ENCODE measurements around the gene TRIM26.

TRIM26 gene

DNA sequence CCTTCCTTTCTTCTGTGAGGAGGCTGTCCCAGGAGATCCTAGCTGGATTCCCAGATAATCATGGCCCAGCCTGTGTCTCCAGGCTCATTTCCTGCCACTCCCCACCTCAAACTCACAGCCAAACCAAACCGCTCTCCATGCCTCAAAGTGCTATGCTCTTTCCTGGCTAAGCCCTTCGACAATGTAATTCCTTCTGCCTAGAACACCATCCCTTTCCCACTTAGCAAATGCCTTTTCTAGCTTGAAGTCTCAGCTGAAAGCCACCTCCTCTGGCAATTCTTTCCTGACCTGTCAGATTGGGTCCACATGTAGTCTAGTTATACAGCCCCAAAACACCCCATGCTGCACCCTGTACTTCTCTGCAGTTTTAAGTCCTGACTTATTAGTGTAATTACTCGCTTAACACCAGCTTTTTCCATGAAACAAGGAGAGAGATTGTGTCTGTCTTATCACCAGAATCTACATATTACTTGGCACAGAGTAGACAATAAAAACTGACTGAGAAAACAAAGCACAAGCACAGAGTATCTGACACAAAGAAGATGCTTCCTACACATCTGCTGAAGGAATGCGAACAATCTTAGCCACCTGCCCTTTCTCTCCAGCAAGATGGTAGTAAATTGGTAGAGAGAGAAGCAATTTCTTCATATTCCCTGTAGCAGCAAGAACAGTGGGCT, 5.4 kb downstream of the TRIM26 start:
- no peak for DNase-seq (ENCODE audit: low spot score)

- no peak for DNase-seq (ENCODE audit: low spot score)
Measured at GRCh38 chr6:30206799-30207618, 6.2 kb downstream of the TRIM26 start.

GRCh38 chr6:30206152-30206551, 7.1 kb downstream of the TRIM26 start:
- DNase-seq (ENCODE audit: low spot score): no peak

DNA sequence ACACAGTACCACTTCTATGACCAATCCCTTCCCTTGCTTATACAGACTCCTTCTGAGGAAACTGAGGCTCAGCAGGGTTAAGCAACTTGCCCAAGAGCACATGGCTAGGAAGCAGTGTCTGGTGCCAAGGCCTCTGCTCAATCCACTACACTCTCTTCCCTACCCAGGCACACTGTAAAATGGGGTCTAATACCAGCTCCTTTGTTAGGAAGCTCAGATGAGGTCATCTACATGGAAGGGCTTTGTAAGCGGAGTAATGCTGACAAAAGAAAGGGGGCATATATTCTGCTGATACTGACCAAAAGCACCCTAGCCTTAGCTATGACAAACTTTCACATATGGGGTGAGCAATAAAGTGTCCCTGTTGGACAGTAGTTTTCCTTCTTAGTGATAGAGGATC, 9.1 kb downstream of the TRIM26 start:
- DNase-seq (ENCODE audit: low spot score): peak; percentile 61

DNA sequence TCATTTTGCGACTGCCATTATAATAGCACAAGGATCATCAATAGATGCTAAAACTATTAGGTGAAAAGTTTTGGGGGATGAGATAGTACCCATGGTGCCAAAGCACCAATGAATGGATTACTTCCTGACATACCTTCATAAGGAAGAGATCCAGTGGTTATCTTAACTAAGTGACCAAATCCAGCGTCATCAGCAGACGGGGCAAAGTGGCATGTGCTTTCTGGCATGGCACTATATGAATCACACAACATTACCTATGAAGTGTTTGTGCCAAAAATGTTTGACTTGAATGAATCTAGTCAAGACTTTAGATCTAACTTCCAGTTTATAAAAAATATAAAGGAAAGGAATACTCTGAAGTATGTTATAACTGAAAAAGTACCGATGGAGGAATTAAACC, 10.8 kb downstream of the TRIM26 start:
- no peak for DNase-seq (ENCODE audit: low spot score)

DNA sequence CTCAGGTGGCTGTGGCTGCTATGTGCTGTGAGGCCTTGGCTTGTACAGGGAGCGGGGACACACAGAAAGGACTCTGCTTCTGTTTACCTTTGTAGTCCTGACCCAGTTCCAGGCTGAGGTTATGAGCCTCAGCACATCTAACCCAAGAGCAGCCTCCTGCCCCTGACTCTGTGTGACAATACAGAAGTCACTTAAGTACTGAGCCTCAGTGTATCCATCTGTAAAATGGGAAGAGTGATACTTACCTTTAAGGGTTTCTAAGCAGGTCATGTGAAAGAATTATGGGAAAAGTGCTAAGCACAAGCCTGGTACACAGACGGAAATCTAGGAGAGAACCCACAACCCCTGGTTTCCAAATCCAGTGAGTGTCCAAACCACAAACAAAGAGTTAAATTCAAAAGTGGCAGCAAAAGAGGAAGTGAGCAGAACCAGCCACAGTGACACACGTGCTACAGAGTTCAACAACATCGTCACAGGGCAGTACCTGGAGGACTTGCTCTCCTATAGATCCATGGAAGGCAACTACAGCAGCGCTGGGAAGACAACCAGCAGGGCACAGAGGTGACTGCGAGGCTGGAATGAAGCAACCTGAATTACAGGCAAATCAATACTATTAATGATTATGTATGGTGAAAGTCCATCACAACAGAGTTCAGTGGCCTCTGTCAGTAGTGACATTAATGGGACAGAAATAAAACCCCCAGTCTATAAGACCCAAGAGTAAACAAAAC, 12.5 kb downstream of the TRIM26 start:
- DNase-seq (ENCODE audit: low spot score): no peak

- DNase-seq (ENCODE audit: low spot score): no peak
Measured at GRCh38 chr6:30198166-30199084, 14.8 kb downstream of the TRIM26 start.

DNA sequence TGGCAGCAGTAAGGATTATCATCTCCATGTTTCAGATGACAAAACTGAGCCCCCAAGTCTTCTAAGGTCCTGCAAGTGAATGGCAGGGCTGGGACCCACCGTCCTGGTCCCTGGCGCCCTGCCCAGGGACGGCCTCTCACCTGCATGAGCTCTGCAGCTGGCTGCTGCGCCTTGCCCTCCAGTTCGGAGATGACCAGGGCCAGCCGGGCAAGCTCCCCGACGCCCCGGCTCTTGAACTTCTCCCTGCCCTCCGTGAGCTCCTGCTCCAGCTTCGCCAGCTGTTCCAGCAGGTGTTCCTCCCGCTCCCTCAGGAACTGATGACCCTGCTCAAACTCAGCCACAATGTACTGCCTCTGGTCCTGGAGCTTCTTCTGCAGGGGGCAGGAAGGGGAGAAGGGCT, 16.8 kb downstream of the TRIM26 start:
- DNase-seq (ENCODE audit: low spot score): no peak

DNA sequence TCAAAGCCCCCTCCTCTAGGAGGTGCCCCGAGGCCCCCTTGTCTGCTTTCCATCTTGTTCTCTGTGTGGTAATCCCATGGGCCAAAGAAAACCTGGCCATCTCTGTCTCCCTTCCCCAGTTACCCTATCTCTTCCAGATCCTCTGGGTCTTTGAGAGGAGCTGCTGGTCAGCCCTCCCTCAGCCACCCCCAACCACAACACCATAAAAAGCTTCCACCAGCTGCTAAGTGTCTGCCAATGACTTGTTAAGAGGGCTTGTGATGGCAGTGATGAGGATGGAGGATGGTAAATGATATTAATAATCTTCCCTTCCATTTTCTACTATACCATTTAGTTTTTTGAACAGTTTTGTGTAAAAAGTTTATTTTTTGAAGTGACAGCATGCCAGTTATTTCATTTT, 17.3 kb downstream of the TRIM26 start:
- no peak for DNase-seq (ENCODE audit: low spot score)

GRCh38 chr6:30194797-30195690, 18.2 kb downstream of the TRIM26 start:
- DNase-seq (ENCODE audit: low spot score): no peak

GRCh38 chr6:30192076-30192475, 21.1 kb downstream of the TRIM26 start:
- no peak for DNase-seq (ENCODE audit: low spot score)

- no peak for DNase-seq (ENCODE audit: low spot score)
Measured at GRCh38 chr6:30188541-30188940, 24.7 kb downstream of the TRIM26 start.

DNA sequence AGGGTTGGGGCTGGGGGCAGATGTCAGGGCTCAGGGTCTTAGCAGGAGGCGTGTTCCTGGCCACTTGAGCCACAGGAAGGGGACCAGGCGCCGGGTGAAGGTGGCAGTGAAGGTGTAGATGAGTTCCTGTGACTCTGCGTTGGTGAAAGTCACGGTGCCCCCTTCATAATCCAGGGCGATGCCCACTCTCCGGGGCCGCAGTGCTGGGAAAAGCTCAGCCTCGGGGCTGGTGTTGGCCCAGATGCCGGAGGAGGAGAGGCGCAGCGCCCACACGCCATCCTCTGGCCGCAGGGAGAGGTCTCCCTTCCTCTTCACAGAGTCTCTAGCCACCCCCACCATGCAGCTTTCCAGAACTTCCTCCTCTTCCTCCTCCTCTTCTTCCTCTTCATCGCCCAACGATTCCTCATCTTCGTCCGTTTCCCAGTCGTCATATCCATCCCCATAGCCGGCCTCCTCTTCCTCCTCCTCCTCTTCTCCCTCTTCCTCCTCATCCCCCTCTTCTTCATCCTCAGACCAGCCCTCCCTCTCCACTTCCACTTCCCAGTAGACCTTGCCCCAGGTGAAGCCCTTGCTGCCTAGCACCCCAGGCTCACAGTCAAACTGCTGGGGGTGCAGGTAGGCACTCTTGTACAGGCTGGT, 27.2 kb downstream of the TRIM26 start:
- no peak for DNase-seq (ENCODE audit: low spot score)

DNA sequence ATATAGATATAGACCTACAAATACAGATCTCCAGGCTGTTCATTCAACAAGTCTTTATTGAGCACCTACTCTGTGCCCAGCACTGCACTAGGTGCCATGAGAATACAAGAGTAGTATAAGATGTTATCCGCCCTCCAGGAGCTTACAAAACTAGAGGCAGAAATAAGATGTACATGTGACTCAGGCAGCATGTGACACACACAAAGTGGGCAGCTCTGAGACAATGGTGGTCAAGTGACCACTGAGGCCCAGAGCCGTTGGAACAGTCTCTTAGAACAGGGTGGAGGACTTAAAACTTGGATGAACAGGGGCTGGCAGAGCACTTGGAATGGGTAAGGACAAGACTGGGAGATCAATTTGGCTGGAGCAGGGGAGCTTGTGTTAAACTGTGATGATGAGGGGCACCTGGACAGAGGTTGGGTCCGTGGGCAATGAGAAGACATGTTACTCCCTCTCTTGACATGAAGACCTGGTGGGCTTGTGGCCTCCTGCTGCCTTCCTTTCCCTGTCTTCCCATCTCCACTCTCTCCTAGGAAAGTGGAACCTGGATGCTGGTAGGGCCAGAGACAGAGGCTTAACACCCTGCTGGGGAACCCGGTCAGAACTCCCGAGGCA, 28.7 kb downstream of the TRIM26 start:
- DNase-seq (ENCODE audit: low spot score): no peak

DNA sequence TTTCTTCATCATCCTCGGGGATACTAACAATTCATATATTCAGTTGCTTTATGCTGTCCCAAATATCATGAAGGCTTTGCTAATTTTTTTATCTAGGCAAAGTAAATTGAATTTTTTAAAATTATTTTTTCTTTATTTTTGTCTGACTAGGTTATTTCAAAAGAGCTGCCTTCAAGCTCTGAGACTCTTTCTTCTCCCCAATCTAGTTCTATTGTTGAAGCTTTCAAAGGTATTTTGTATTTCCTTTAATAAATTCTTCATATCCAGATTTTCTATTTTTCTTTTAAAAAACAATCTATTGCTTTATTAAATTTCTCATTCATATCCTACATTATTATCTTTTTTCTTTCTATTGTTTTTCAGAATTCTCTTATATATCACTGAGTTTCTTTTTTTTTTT, 33.1 kb downstream of the TRIM26 start:
- DNase-seq (ENCODE audit: low spot score): no peak

- DNase-seq (ENCODE audit: low spot score): no peak
Measured at GRCh38 chr6:30178837-30179236, 34.4 kb downstream of the TRIM26 start.

- DNase-seq (ENCODE audit: low spot score): no peak
Measured at GRCh38 chr6:30175765-30176164, 37.4 kb downstream of the TRIM26 start.

DNA sequence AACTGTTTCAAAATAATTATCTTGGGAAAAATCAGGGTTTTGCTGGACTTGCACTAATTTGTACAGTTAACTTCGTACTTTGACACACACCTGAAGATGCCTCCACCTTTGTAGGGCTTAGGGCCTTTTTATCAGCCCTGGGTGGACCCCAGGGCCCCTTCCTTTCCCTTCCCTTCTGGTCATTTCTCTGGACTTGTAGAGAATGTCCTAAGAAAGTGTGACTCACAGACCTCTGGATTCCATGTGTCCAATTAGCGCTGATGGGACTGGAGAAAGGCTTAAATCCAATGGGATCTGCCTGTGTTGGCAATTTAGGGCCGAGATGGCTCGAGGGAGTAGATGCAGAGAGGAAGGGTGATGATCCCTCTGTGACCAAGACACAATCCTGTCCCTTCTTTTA, 40.5 kb downstream of the TRIM26 start:
- no peak for DNase-seq (ENCODE audit: low spot score)

- DNase-seq (ENCODE audit: low spot score): no peak
Measured at GRCh38 chr6:30171677-30172471, 41.3 kb downstream of the TRIM26 start.

Data from pons (tissue), 1 donor.